Sigmoid colon (tissue), 7 donors: Measurements from ENCODE around the gene ERCC8. TPM values are rescaled to one million over a fixed set of nuclear protein-coding genes. Genes with fewer than 3 reads are reported as not detected.

Experiments
- DNase-seq: peaks from one replicate; pipeline ENCODE4 v3.0.0-alpha.2; 2019
- H3K27ac ChIP-seq, 4 donors: fragments of 200-600 bp; sonication (generic); one replicate each; pipeline ENCODE4 v1.5.1; 2016 to 2019; ENCODE audit warnings: mild to moderate bottlenecking in 1 of 4
- H3K27me3 ChIP-seq, 3 donors: fragments of 200-600 bp; sonication (generic); one replicate each; pipeline ENCODE4 v1.5.1; 2019; ENCODE audit warnings: mild to moderate bottlenecking in 1 of 3
- H3K36me3 ChIP-seq, 4 donors: fragments of 200-600 bp; sonication (generic); one replicate each; pipeline ENCODE4 v1.5.1; 2016 to 2019
- H3K4me1 ChIP-seq, 4 donors: fragments of 200-600 bp; sonication (generic); one replicate each; pipeline ENCODE4 v1.5.1; 2017 to 2019
- H3K4me3 ChIP-seq, 4 donors: fragments of 200-600 bp; sonication (generic); one replicate each; pipeline ENCODE4 v1.5.1; 2017 to 2019; ENCODE audit warnings: mild to moderate bottlenecking in 2 of 4, moderate library complexity in 1 of 4
- H3K9me3 ChIP-seq, 4 donors: fragments of 200-600 bp in 3 of 4; sonication (generic) in 3 of 4; one replicate each; pipeline versions ENCODE4 v1.5.1 to v1.6.1; 2013 to 2019
- CTCF ChIP-seq, 4 experiments: fragments of 450-650 bp in 3 of 4; fragments of 200-600 bp in 1 of 4; IDR thresholded peaks; one replicate each; pipeline ENCODE4 v1.5.1; 2016 to 2019; ENCODE audit warnings: antibody characterized with exemption in 4 of 4, mild to moderate bottlenecking in 3 of 4, moderate library complexity in 2 of 4
- EP300 ChIP-seq, 4 donors: sonication (generic); formaldehyde crosslinking; IDR thresholded peaks; one replicate each; pipeline ENCODE4 v1.6.1; 2017; ENCODE audit warnings: antibody characterized with exemption in 4 of 4
- POLR2A ChIP-seq, 2 donors: fragments of 450-650 bp; IDR thresholded peaks; one replicate each; pipeline ENCODE4 v1.6.1; 2016; ENCODE audit warnings: antibody characterized with exemption in 2 of 2, mild to moderate bottlenecking in 2 of 2, moderate library complexity in 2 of 2
- POLR2AphosphoS5 ChIP-seq, 4 donors: sonication (generic); formaldehyde crosslinking; IDR thresholded peaks; one replicate each; pipeline ENCODE4 v1.6.1; 2017; ENCODE audit warnings: antibody characterized with exemption in 4 of 4
- WGBS, 2 donors: extraction: QIAGEN DNeasy Blood & Tissue Kit; methylation state at CpG; one replicate each; pipeline ENCODE4 v1.1.7; 2013; 5-methylcytosine and 5-hydroxymethylcytosine counted together
- intact Hi-C: fragments of 100-400 bp; cut with DNase I; formaldehyde crosslinking; loops from one replicate; pipeline ENCODE4 v1.15.1; 2023
- polyA plus RNA-seq, 3 donors: library from polyadenylated mRNA; stranded (reverse); fragments of 200-250 nt; gene quantifications; one replicate each; pipeline ENCODE4 v1.2.3, GENCODE V29; 2013
- total RNA-seq, 4 donors: library from RNA; depleted of rRNA; stranded (reverse); fragments of >200 nt; gene quantifications; one replicate each; pipeline ENCODE4 v1.1.0, GENCODE V29; 2016
- donor health status: healthy with polysubstance abuse.
- donor health status: Bipolar disorder and iron deficiency.
- donor health status: healthy.

Gene ERCC8
- total and polyA plus RNA-seq, 7 donors: 5.8 to 16.4 (median 8.8) TPM

DNA sequence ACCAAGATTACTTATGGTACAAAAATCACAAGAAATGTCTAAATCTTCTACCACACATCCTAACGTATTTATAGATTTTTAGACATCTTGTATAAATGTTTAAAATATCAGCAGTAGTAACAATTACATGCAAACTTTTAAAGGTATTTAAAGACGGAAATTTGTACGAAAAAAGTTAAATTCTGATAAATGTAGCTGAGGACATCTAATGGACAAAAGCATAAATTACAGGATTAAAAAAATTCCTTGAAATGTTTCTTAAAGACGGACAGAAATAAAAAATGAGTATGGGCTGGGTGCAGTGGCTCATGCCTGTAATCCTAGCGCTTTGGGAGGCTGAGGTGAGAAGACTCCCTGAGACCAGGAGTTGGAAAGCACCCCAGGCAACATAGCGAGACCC is 15.8 kb downstream of the ERCC8 start:
- intact Hi-C loops: no loop called here
- TF ChIP-seq EP300 (IDR thresholded peaks at IDR 0.05): no peak
- TF ChIP-seq POLR2AphosphoS5 (IDR thresholded peaks at IDR 0.05): no peak
- no peak for TF ChIP-seq CTCF (IDR thresholded peaks at IDR 0.05)
- TF ChIP-seq POLR2A (IDR thresholded peaks at IDR 0.05): no peak
- no peak for DNase-seq
- no peaks in the 10 kb centered on the region for H3K4me1 ChIP-seq
- peaks cover 0 to 26% (median 3%) of the 10 kb centered on the region in 4 donors for H3K36me3 ChIP-seq
- no peaks in the 10 kb centered on the region for H3K27me3 ChIP-seq
- H3K9me3 ChIP-seq: no peaks in the 10 kb centered on the region
- no peak overlapping the region for H3K27ac ChIP-seq
- 63 to 77% methylated on average over 6 of the region's 6 CpGs for WGBS, 2 donors
- H3K4me3 ChIP-seq: no peak overlapping the region

- no peak for DNase-seq
- TF ChIP-seq POLR2AphosphoS5 (IDR thresholded peaks at IDR 0.05) (no peak), POLR2A (IDR thresholded peaks at IDR 0.05) (no peak), EP300 (IDR thresholded peaks at IDR 0.05) (no peak)
- H3K4me1 ChIP-seq: no peaks in the 10 kb centered on the region
- H3K27me3 ChIP-seq: no peaks in the 10 kb centered on the region
- H3K4me3 ChIP-seq: no peak overlapping the region
- H3K9me3 ChIP-seq: no peaks in the 10 kb centered on the region
- H3K36me3 ChIP-seq: peaks cover 0 to 26% (median 3%) of the 10 kb centered on the region in 4 donors
- intact Hi-C loops: no loop called here
- no peak overlapping the region for H3K27ac ChIP-seq
These were observed 17.4 kb downstream of the ERCC8 start for GRCh38 chr5:60927450-60927849.

DNA sequence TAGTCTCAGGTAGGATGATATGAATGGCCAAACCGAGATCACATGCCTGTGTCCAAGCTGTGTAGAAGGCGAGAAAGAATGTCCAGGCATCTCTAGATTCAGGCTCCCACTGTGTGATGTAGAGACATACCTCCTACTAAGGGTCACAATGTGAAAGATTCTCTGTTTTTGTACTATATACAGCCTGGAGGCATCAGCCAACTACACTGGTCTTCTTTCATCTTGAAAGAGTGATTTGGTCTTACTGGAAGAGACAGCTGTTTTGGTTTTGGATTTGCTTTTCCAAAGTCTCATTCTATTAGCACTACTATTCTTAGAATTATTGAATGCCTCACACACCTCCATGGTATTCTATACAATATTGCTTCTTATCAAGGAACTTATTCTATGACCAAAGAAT is 26.4 kb downstream of the ERCC8 start:
- intact Hi-C loops: no loop called here
- DNase-seq: no peak
- no peak for TF ChIP-seq CTCF (IDR thresholded peaks at IDR 0.05)
- no peak for TF ChIP-seq POLR2A (IDR thresholded peaks at IDR 0.05)
- TF ChIP-seq POLR2AphosphoS5 (IDR thresholded peaks at IDR 0.05): no peak
- TF ChIP-seq EP300 (IDR thresholded peaks at IDR 0.05): no peak
- Histone ChIP-seq H3K4me3 (no peak overlapping the region), H3K36me3 (peaks cover 0 to 25% (median 0%) of the 10 kb centered on the region in 4 donors), H3K27ac (no peak overlapping the region), H3K4me1 (no peaks in the 10 kb centered on the region), H3K27me3 (no peaks in the 10 kb centered on the region), H3K9me3 (no peaks in the 10 kb centered on the region)
- 95 to 96% methylated on average over 2 of the region's 2 CpGs for WGBS, 2 donors

- TF ChIP-seq POLR2A (IDR thresholded peaks at IDR 0.05) (no peak), POLR2AphosphoS5 (IDR thresholded peaks at IDR 0.05) (no peak), CTCF (IDR thresholded peaks at IDR 0.05) (no peak), EP300 (IDR thresholded peaks at IDR 0.05) (no peak)
- no peaks in the 10 kb centered on the region for H3K9me3 ChIP-seq
- no peaks in the 10 kb centered on the region for H3K4me1 ChIP-seq
- peaks cover 0 to 24% (median 0%) of the 10 kb centered on the region in 4 donors for H3K36me3 ChIP-seq
- no peak for DNase-seq
- H3K4me3 ChIP-seq: no peak overlapping the region
- H3K27me3 ChIP-seq: no peaks in the 10 kb centered on the region
- H3K27ac ChIP-seq: no peak overlapping the region
- intact Hi-C loops: no loop called here
These were observed 28.2 kb downstream of the ERCC8 start for GRCh38 chr5:60916646-60917045.

DNA sequence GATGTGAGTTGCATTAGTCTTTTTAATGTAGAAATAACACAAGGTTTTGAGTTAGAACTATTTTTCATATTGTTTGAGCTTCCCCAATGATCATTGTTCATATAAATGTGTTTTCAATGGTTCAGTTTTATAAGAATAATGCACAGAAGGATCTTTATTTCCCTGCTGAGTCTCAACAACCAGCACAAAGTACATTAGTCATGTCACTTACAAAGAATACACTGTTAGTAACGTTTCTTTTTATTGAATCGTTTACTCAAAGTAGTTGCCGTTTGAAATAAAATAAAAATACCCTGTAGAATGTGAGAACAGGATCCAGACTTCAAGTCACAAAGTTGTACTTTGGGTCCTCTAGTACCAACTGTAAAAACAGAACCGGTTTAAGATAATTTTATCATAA is 41.5 kb downstream of the ERCC8 start:
- no peak overlapping the region for H3K27ac ChIP-seq
- no peaks in the 10 kb centered on the region for H3K4me1 ChIP-seq
- H3K36me3 ChIP-seq: peaks cover 0 to 30% (median 0%) of the 10 kb centered on the region in 4 donors
- DNase-seq: no peak
- H3K9me3 ChIP-seq: no peaks in the 10 kb centered on the region
- no peaks in the 10 kb centered on the region for H3K27me3 ChIP-seq
- 26 to 68% methylated on average over 4 of the region's 4 CpGs for WGBS, 2 donors
- TF ChIP-seq CTCF (IDR thresholded peaks at IDR 0.05) (no peak), POLR2AphosphoS5 (IDR thresholded peaks at IDR 0.05) (no peak), EP300 (IDR thresholded peaks at IDR 0.05) (no peak), POLR2A (IDR thresholded peaks at IDR 0.05) (no peak)
- no peak overlapping the region for H3K4me3 ChIP-seq
- intact Hi-C loops: no loop called here
